HUES6 (cell line): Measurements from ENCODE around the gene CHD9.

Experiments used
- H3K27ac ChIP-seq: 2 replicates; pipeline ENCODE4 v1.7.0; 2013; ENCODE audit warnings: low read depth, mild to moderate bottlenecking, low read length, inconsistent platforms
- H3K27me3 ChIP-seq: 2 replicates; pipeline ENCODE4 v1.6.1; 2013; ENCODE audit warnings: low read length; ENCODE audit not compliant: control insufficient read depth, insufficient read depth
- H3K36me3 ChIP-seq: 2 replicates; pipeline ENCODE4 v1.6.1; 2013; ENCODE audit warnings: low read length; ENCODE audit not compliant: control insufficient read depth, insufficient read depth
- H3K4me1 ChIP-seq: 2 replicates; pipeline ENCODE4 v1.6.1; 2013; ENCODE audit warnings: low read length; ENCODE audit not compliant: control insufficient read depth, insufficient read depth
- H3K4me3 ChIP-seq: 2 replicates; pipeline ENCODE4 v1.5.1; 2013; ENCODE audit warnings: low read depth, low read length
- H3K9ac ChIP-seq: one replicate; pipeline ENCODE4 v1.6.1; 2013; ENCODE audit warnings: mild to moderate bottlenecking, low read length
- H3K9me3 ChIP-seq: 2 replicates; pipeline ENCODE4 v1.6.1; 2013; ENCODE audit warnings: low read depth, low read length; ENCODE audit not compliant: control insufficient read depth, insufficient read depth

CHD9 gene, protein sequence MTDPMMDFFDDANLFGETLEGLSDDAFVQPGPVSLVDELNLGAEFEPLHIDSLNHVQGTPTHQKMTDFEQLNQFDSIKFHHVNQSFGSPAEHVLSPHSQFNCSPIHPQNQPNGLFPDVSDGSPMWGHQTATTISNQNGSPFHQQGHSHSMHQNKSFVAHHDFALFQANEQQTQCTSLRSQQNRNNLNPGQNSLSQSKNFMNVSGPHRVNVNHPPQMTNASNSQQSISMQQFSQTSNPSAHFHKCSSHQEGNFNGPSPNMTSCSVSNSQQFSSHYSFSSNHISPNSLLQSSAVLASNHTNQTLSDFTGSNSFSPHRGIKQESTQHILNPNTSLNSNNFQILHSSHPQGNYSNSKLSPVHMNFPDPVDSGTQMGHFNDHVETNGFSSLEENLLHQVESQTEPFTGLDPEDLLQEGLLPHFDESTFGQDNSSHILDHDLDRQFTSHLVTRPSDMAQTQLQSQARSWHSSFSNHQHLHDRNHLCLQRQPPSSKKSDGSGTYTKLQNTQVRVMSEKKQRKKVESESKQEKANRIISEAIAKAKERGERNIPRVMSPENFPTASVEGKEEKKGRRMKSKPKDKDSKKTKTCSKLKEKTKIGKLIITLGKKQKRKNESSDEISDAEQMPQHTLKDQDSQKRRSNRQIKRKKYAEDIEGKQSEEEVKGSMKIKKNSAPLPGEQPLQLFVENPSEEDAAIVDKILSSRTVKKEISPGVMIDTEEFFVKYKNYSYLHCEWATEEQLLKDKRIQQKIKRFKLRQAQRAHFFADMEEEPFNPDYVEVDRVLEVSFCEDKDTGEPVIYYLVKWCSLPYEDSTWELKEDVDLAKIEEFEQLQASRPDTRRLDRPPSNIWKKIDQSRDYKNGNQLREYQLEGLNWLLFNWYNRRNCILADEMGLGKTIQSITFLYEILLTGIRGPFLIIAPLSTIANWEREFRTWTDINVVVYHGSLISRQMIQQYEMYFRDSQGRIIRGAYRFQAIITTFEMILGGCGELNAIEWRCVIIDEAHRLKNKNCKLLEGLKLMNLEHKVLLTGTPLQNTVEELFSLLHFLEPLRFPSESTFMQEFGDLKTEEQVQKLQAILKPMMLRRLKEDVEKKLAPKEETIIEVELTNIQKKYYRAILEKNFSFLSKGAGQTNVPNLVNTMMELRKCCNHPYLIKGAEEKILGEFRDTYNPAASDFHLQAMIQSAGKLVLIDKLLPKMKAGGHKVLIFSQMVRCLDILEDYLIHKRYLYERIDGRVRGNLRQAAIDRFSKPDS (N-terminal part only)

DNA sequence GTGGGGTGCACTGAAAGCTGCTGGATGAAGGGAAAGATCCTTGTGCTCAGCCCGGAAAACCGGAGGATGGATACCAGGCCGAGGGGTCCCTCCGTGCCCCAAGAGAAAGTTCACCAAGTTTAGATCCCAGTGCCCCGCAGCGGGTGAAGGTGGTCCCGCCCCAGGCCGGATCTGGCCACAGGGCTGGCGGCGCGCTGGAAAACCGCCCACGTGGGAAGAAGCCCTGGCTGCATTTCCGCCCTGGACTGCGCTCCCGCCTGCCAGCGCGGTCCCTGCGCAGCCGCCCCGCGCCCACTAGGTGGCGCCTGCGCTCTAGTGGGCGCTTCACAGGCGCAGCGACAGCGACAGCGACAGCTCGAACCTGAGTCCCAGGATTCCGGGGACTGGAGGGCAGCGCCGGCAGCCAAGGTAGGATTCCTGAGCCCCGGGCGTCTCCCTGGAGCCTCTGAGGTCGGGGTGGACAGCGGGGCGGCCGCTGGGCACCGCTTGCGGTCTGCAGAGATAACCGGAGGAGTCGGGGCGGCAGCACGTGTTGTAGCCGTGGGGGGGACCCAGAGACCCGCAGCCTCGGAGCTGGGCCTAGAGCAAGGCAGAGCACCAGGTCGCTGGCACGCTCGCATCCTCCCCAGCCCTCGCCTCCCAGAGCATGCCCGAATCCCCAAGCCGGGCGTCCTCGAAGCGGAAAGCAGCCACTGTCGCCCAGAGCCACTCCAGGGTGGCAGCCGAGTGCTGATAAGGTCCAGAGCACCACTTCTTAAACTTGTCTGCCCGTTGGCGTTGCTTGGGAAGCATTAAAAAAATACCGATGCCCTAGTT lies at the start of gene CHD9:
Gene CHD9 (plus strand): TSS at position 322 of the 816 bp plus-strand sequence. CDS start 101,099 bp downstream, outside the sequence.
- Histone ChIP-seq H3K9ac (peak within 1 kb of the TSS; percentile 92), H3K27me3 (no peaks in the 10 kb centered on the region), H3K36me3 (no peaks in the 10 kb centered on the region), H3K4me1 (peaks cover 29% of the 10 kb centered on the region), H3K4me3 (peak within 1 kb of the TSS; percentile 71), H3K27ac (peak within 1 kb of the TSS; percentile 88), H3K9me3 (no peaks in the 10 kb centered on the region)

DNA sequence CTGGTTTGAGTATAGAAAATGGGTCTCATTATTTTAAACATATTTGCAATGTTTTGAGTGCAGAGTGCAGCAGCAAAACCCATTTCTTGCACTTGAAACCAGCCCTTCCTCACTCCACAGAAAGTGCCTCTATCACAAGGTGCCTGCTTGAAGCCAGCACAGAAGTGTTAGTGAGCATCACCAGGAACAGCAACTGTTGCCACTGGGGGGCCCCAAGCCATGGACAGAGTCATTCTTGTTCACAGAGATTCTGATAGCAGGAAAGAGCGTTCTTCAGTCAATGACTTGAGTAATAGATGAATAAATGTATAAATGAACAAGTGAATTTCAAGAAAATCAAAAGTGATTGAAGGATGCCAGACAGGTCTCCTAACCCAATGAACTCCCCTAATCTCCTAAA lies 47.7 kb upstream of the CHD9 start:
- H3K27ac ChIP-seq: no peak overlapping the region

DNA sequence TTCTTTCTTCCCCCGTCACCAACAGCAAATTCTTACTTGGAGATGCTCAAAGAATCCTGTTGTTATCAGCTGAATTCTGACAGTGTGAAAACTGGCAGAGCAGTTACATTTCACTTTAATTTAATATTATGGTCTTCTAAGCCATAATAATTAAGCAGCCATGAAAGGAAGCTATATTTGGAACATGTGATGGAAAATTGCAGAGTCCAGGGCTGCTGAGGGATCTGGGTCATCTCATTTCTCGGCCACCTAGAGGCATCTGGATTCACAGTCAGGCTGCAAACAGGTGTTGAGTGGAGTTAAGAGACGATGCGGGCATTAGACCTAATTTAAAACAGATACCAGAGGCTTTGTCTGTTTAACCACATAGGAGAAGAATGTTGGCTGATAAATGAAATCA lies 40.5 kb upstream of the CHD9 start:
- Histone ChIP-seq H3K4me1 (no peaks in the 10 kb centered on the region), H3K27ac (no peak overlapping the region), H3K36me3 (no peaks in the 10 kb centered on the region), H3K27me3 (no peaks in the 10 kb centered on the region), H3K9me3 (no peaks in the 10 kb centered on the region), H3K9ac (no peak overlapping the region), H3K4me3 (no peak overlapping the region)

More for the DNA sequence above, 47.7 kb upstream of the CHD9 start:
- no peaks in the 10 kb centered on the region for H3K9me3 ChIP-seq
- H3K9ac ChIP-seq: no peak overlapping the region
- no peaks in the 10 kb centered on the region for H3K4me1 ChIP-seq
- no peaks in the 10 kb centered on the region for H3K27me3 ChIP-seq
- no peak overlapping the region for H3K4me3 ChIP-seq
- no peaks in the 10 kb centered on the region for H3K36me3 ChIP-seq

DNA sequence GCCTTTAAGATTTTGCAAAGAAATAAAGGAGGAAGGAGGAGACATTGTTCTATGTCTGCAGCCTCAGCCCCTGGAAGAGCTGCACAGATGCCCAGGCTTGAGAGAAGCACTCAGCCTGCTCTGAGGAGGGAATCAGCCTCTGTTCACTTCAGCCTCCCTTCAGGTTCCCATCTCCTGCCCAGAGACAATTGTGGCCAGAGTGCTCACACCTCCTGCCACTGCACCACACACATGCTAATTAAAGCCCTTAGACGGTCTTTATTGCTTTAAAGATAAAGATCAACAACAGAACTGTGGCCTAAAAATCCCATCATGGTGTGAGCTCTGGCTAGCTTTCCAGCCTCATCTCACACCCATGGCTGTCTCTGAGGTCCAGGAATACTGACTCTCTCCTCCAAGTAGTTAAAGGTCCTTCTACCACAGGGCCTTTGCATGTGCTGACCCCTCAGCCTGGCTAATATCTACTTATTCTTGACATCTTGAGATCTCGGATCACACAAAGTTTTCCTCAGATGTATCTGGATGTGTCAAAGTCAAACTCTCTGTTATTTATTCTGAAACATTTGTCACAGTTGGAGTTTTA lies 35.9 kb upstream of the CHD9 start:
- no peak overlapping the region for H3K4me3 ChIP-seq
- no peaks in the 10 kb centered on the region for H3K4me1 ChIP-seq
- H3K9me3 ChIP-seq: no peaks in the 10 kb centered on the region
- no peaks in the 10 kb centered on the region for H3K36me3 ChIP-seq
- no peak overlapping the region for H3K27ac ChIP-seq
- no peak overlapping the region for H3K9ac ChIP-seq
- H3K27me3 ChIP-seq: no peaks in the 10 kb centered on the region

DNA sequence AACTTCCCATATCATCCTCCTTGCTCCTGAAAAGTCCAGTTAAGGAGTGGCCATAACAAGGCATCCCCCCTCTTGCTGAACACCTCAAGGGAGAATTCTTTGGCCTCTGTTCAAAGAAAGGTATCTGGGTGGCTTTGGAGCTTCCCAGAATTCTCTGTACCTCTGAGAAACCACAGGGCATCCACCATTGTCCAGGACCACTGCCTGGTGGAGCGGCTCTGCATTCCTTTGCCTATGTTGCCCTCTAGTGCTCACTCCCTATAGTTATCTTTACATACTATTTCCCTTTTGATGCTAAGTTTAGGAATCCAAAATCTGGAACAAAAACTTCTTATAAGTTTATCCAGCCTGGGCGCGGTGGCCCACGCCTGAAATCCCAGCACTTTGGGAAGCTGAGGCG lies 32.4 kb upstream of the CHD9 start:
- no peak overlapping the region for H3K4me3 ChIP-seq
- no peaks in the 10 kb centered on the region for H3K36me3 ChIP-seq
- H3K9me3 ChIP-seq: no peaks in the 10 kb centered on the region
- no peaks in the 10 kb centered on the region for H3K27me3 ChIP-seq
- H3K4me1 ChIP-seq: no peaks in the 10 kb centered on the region
- no peak overlapping the region for H3K9ac ChIP-seq
- no peak overlapping the region for H3K27ac ChIP-seq

DNA sequence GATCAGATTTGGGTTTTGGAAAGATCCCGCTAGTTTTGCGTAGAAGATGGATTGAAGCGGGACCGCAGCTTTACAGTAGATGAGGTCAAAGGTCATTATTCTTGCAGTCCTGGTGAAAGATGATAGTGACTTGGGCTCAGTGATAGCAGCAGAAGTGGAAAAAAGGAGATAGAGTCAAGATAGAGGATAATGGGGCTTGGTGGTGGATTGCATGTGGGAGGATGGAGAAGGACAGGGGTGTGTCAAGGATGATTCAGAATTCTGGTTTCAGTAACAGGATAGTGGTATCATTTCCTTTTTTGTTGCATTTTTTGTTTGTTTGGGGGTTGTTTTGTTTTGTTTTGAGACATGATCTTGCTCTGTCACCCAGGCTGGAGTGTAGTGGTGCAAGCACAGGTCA lies 30.7 kb upstream of the CHD9 start:
- Histone ChIP-seq H3K9me3 (no peaks in the 10 kb centered on the region), H3K27ac (no peak overlapping the region), H3K9ac (no peak overlapping the region), H3K4me1 (no peaks in the 10 kb centered on the region), H3K36me3 (no peaks in the 10 kb centered on the region), H3K27me3 (no peaks in the 10 kb centered on the region), H3K4me3 (no peak overlapping the region)

DNA sequence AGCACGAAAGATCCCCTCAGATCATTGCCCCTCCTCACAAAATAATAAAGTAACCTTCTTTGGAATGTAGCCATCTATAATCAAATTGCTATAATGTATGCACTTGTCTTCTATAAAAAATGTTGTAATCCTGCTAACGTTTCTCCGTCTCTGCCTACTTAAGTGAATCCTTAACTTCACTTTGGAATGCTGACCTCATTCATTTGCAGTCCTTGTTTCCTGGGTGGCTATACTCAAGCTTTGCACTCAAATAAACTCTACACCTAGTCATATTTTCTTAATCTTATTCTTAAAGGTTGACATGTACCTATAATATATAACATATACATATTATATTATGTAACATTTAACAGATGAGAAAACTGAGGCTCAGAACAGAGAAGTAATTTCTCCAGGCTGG lies 24.8 kb upstream of the CHD9 start:
- no peaks in the 10 kb centered on the region for H3K36me3 ChIP-seq
- no peak overlapping the region for H3K4me3 ChIP-seq
- no peak overlapping the region for H3K27ac ChIP-seq
- peaks cover 16% of the 10 kb centered on the region for H3K9me3 ChIP-seq
- no peaks in the 10 kb centered on the region for H3K27me3 ChIP-seq
- peaks cover 11% of the 10 kb centered on the region; the same call in 1 of the 2 replicates for H3K4me1 ChIP-seq
- H3K9ac ChIP-seq: no peak overlapping the region

DNA sequence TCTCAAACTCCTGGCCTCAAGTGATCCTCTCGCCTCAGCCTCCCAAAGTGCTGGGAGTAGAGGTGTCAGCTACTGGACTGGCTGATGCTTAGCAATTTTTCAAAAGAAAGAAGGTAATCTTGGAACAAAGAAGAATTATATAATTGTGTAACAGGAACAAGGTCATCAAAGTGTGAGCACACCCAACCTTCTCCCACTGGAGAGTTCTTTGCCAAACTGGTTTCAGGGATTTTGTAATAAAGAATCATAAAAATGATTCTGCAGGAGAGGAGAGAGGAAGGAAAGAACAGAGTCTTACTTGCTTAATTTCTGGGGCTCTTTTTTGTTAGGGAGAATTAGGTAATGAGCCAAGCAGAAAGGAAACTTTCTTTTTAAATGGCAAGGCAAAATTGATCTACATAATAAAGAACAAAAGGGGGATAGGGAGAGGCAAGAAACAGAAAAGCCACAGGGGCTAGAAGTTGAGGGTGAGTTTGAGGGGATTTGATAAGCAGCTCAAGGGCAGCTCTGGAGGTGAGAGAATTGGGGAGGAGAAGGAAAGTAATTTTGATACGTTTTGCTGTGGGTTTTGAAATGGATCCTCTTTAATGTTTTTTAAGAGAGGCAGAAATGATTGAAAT lies 23.4 kb upstream of the CHD9 start:
- H3K4me1 ChIP-seq: peaks cover 11% of the 10 kb centered on the region; the same call in 1 of the 2 replicates
- peak overlapping the region; percentile 27; the same call in 1 of the 2 replicates for H3K27ac ChIP-seq
- no peaks in the 10 kb centered on the region for H3K36me3 ChIP-seq
- H3K4me3 ChIP-seq: no peak overlapping the region
- H3K9me3 ChIP-seq: peaks cover 19% of the 10 kb centered on the region
- no peak overlapping the region for H3K9ac ChIP-seq
- no peaks in the 10 kb centered on the region for H3K27me3 ChIP-seq

DNA sequence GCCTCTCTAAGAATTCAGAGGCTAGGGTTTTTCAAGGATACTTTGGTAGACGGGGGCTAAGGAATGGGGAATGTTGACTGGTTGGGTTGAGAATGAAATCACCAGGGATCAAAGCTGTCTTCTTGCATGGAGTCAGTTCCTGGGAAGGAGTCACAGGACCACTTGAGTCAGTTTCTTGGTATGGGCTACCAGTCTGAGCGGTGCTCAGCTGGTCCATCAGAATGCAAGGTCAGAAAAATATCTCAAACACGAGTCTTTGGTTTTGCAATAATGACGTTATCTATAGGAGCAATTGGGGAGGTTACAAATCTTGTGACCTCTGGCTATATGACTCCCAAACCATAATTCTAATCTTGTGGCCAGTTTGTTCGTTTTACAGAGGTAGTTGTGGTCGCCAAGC lies 20.5 kb upstream of the CHD9 start:
- H3K4me1 ChIP-seq: peaks cover 14% of the 10 kb centered on the region; the same call in 1 of the 2 replicates
- no peak overlapping the region for H3K27ac ChIP-seq
- H3K36me3 ChIP-seq: no peaks in the 10 kb centered on the region
- H3K9me3 ChIP-seq: peaks cover 19% of the 10 kb centered on the region
- H3K4me3 ChIP-seq: no peak overlapping the region
- H3K9ac ChIP-seq: no peak overlapping the region
- H3K27me3 ChIP-seq: no peaks in the 10 kb centered on the region
